IPS-20b (cell line): ENCODE measurements around the gene ARCN1.

Experiments
- H3K27ac ChIP-seq: one replicate; pipeline ENCODE4 v1.5.1; 2013; ENCODE audit warnings: low read length
- H3K27me3 ChIP-seq: 2 replicates; pipeline ENCODE4 v1.6.1; 2013; ENCODE audit warnings: mild to moderate bottlenecking, low read length, inconsistent platforms; ENCODE audit not compliant: insufficient read depth
- H3K36me3 ChIP-seq: 2 replicates; pipeline ENCODE4 v1.6.1; 2013; ENCODE audit warnings: low read depth, mild to moderate bottlenecking, inconsistent platforms, low read length, moderate library complexity; ENCODE audit not compliant: insufficient read depth
- H3K4me1 ChIP-seq: 2 replicates; pipeline ENCODE4 v1.6.1; 2013; ENCODE audit warnings: mild to moderate bottlenecking, control low read depth, inconsistent platforms, low read length, moderate library complexity; ENCODE audit not compliant: insufficient read depth
- H3K4me3 ChIP-seq: 2 replicates; pipeline ENCODE4 v1.5.1; 2013; ENCODE audit warnings: mild to moderate bottlenecking, low read length, inconsistent platforms
- H3K9ac ChIP-seq: 2 replicates; pipeline ENCODE4 v1.6.1; 2013; ENCODE audit warnings: low read depth, mild to moderate bottlenecking, inconsistent platforms, low read length, moderate library complexity
- H3K9me3 ChIP-seq: 2 replicates; pipeline ENCODE4 v1.6.1; 2013; ENCODE audit warnings: mild to moderate bottlenecking, low read depth, low read length, inconsistent platforms; ENCODE audit not compliant: insufficient read depth

ARCN1 gene

DNA sequence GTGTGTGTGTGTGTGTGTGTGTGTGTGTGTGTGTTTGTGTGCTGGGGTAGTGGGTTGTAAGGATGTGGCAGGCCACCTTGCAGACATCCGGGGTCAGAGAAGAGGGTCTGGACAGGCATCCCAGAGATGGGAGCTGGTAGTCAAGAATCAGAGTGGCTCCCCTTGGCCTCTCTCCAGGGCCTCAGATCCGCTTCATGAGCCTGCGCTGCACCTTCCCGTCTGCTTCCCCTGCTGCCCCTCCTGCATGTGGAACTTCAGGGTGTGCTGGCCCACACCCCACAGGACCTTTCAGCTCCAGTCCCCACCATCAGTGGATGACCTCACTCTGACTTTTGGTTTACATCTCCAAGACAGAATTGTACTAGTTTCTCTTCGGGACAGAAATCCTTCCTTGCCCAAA, 76.1 kb downstream of the ARCN1 start:
- Histone ChIP-seq H3K9ac (no peak overlapping the region), H3K27me3 (no peaks in the 10 kb centered on the region), H3K9me3 (no peaks in the 10 kb centered on the region), H3K36me3 (peaks cover 95% of the 10 kb centered on the region), H3K4me1 (no peaks in the 10 kb centered on the region), H3K27ac (no peak overlapping the region), H3K4me3 (no peak overlapping the region)

GRCh38 chr11:118649941-118650340, 77.7 kb downstream of the ARCN1 start:
- Histone ChIP-seq H3K4me3 (no peak overlapping the region), H3K27me3 (no peaks in the 10 kb centered on the region), H3K9ac (no peak overlapping the region), H3K36me3 (peaks cover 90% of the 10 kb centered on the region), H3K9me3 (no peaks in the 10 kb centered on the region), H3K27ac (no peak overlapping the region), H3K4me1 (no peaks in the 10 kb centered on the region)

GRCh38 chr11:118650366-118650765, 78.2 kb downstream of the ARCN1 start:
- Histone ChIP-seq H3K9me3 (no peaks in the 10 kb centered on the region), H3K27me3 (no peaks in the 10 kb centered on the region), H3K27ac (no peak overlapping the region), H3K36me3 (peaks cover 90% of the 10 kb centered on the region), H3K9ac (no peak overlapping the region), H3K4me3 (no peak overlapping the region), H3K4me1 (no peaks in the 10 kb centered on the region)

GRCh38 chr11:118651820-118652219, 79.6 kb downstream of the ARCN1 start:
- H3K4me3 ChIP-seq, result no peak overlapping the region
- H3K9me3 ChIP-seq, result no peaks in the 10 kb centered on the region
- H3K27me3 ChIP-seq, result no peaks in the 10 kb centered on the region
- no peak overlapping the region for H3K9ac ChIP-seq
- H3K4me1 ChIP-seq, result no peaks in the 10 kb centered on the region
- no peak overlapping the region for H3K27ac ChIP-seq
- peaks cover 93% of the 10 kb centered on the region for H3K36me3 ChIP-seq
